Breast epithelium (tissue), 4 donors: ENCODE results near the gene METTL1. TPM values are rescaled to one million over a fixed set of nuclear protein-coding genes. Genes with fewer than 3 reads are reported as not detected.
A peak's percentile ranks its signal among the peaks of the same experiment; 100 is the strongest.

Experiments
- DNase-seq, 2 donors: peaks; one replicate each; pipeline ENCODE4 v3.0.0-alpha.2; 2019; ENCODE audit warnings: low spot score in 2 of 2
- H3K27ac ChIP-seq, 2 donors: fragments of 200-600 bp; sonication (generic) in 1 of 2; one replicate each; pipeline ENCODE4 v1.5.1; 2016 to 2019; ENCODE audit warnings: mild to moderate bottlenecking in 1 of 2
- H3K27me3 ChIP-seq, 2 donors: fragments of 200-600 bp; sonication (generic) in 1 of 2; one replicate each; pipeline versions ENCODE4 v1.5.1 to v1.6.0; 2017 to 2019; ENCODE audit warnings: control low read depth in 1 of 2, mild to moderate bottlenecking in 1 of 2
- H3K36me3 ChIP-seq: fragments of 200-600 bp; one replicate; pipeline ENCODE4 v1.5.1; 2019
- H3K4me1 ChIP-seq, 2 donors: fragments of 200-600 bp; sonication (generic); one replicate each; pipeline ENCODE4 v1.5.1; 2016 to 2019; ENCODE audit warnings: control low read depth in 1 of 2
- H3K4me3 ChIP-seq, 3 donors: fragments of 200-600 bp; sonication (generic); 1 replicate in 2 of 3; 2 replicates in 1 of 3; pipeline ENCODE4 v1.5.1; 2016 to 2019; ENCODE audit warnings: mild to moderate bottlenecking in 3 of 3, moderate library complexity in 2 of 3
- H3K9me3 ChIP-seq, 2 donors: fragments of 200-600 bp; sonication (generic) in 1 of 2; one replicate each; pipeline ENCODE4 v1.5.1; 2016 to 2019; ENCODE audit warnings: control low read depth in 1 of 2
- CTCF ChIP-seq, 3 donors: fragments of 450-650 bp; IDR thresholded peaks; one replicate each; pipeline ENCODE4 v1.5.1; 2016 to 2017; ENCODE audit warnings: antibody characterized with exemption in 3 of 3, mild to moderate bottlenecking in 3 of 3, moderate library complexity in 3 of 3
- POLR2A ChIP-seq: fragments of 450-650 bp; IDR thresholded peaks from one replicate; pipeline ENCODE4 v1.6.1; 2016; ENCODE audit warnings: antibody characterized with exemption, mild to moderate bottlenecking, moderate library complexity
- POLR2AphosphoS5 ChIP-seq, 3 donors: sonication (generic); formaldehyde crosslinking; IDR thresholded peaks; one replicate each; pipeline ENCODE4 v1.6.1; 2017; ENCODE audit warnings: antibody characterized with exemption in 3 of 3
- intact Hi-C: fragments of 100-400 bp; cut with DNase I; formaldehyde crosslinking; loops from one replicate; pipeline ENCODE4 v1.15.1; 2023; ENCODE audit warnings: low total_unique reads
- total RNA-seq, 3 donors: library from RNA; depleted of rRNA; stranded (reverse); fragments of >200 nt; gene quantifications; one replicate each; pipeline ENCODE4 v1.1.0, GENCODE V29; 2016

METTL1 gene
- total RNA-seq, 3 donors from 2014 or later = 4.8 to 12.6 (median 8.2) TPM

DNA sequence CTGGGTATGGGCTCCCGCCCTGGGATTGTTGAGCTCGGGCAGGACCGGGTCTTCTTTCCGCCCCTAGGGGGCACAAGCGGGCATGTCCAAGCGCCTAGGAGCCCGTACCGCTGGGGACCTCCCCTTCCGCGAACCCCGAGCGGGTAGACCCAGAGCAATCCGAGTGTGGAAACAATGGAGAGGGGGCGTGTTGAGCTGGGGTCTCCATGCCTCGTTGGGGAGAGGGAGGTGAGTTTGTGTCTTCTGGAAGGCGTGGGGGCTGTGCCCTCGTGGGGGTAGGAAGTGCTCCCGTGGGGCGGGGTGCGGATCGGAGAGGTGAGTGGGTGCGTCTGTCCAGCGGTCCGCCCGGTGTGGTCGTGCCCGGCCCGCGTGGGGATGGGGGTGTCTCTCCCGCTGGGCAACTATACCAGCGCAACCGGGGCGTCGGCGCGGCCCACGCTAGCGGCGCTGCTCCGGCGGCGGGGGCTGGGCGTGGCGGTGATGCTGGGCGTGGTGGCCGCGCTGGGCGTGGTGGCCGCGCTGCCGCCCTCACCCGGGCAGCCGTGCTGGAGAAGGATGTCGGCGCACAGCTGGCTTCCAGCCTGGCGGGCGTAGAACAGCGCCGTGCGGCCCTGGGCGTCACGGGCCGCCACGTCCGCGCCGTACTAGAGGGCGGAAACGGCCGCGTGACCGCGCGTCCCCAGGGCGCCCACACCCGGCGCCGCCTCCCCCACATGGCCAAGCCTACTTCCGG lies 45.6 kb downstream of the METTL1 start:
- no peak for TF ChIP-seq POLR2A
- peak; percentile 62 to 82 (median 71) for TF ChIP-seq CTCF (IDR thresholded peaks at IDR 0.05)
- TF ChIP-seq POLR2AphosphoS5 (IDR thresholded peaks at IDR 0.05) = no peak
- H3K9me3 ChIP-seq = no peaks in the 10 kb centered on the region
- H3K27me3 ChIP-seq = no peaks in the 10 kb centered on the region
- intact Hi-C loops = no loop called here
- peaks cover 0 to 5% of the 10 kb centered on the region in 2 donors for H3K4me1 ChIP-seq
- no peaks in the 10 kb centered on the region for H3K36me3 ChIP-seq
- H3K27ac ChIP-seq = peak overlapping the region; percentile 80 to 91
- DNase-seq = peak; percentile 72 to 89
- H3K4me3 ChIP-seq = peak overlapping the region; percentile 57 to 86 (median 82)

DNA sequence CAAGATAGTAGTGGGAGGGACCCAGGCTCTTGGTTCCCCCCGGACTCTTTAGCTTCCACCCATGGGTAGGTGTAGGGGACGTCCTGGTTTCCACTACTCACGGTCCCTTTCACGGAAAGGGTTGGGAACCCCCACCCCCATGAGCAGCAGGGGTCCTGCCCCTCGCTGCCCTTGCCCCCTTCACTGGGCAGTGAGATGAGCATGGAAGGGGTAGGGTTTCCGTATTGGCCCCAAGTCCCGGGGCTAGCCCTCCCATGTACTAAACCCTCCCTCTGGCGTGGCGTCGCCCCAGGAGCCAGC lies 46.1 kb downstream of the METTL1 start:
- H3K9me3 ChIP-seq = no peaks in the 10 kb centered on the region
- H3K36me3 ChIP-seq = no peaks in the 10 kb centered on the region
- H3K4me1 ChIP-seq = peaks cover 0 to 5% of the 10 kb centered on the region in 2 donors
- H3K4me3 ChIP-seq = peak overlapping the region; percentile 57 to 86 (median 82)
- TF ChIP-seq CTCF (IDR thresholded peaks at IDR 0.05) (no peak), POLR2A (no peak), POLR2AphosphoS5 (IDR thresholded peaks at IDR 0.05) (no peak)
- intact Hi-C loops = no loop called here
- DNase-seq = no peak
- H3K27ac ChIP-seq = peak overlapping the region; percentile 80 to 91
- no peaks in the 10 kb centered on the region for H3K27me3 ChIP-seq

GRCh38 chr12:57724936-57725740 lies 46.8 kb downstream of the METTL1 start:
- H3K4me3 ChIP-seq = peak overlapping the region in 1 of 3 donors; percentile 82
- intact Hi-C loops = no loop called here

DNA sequence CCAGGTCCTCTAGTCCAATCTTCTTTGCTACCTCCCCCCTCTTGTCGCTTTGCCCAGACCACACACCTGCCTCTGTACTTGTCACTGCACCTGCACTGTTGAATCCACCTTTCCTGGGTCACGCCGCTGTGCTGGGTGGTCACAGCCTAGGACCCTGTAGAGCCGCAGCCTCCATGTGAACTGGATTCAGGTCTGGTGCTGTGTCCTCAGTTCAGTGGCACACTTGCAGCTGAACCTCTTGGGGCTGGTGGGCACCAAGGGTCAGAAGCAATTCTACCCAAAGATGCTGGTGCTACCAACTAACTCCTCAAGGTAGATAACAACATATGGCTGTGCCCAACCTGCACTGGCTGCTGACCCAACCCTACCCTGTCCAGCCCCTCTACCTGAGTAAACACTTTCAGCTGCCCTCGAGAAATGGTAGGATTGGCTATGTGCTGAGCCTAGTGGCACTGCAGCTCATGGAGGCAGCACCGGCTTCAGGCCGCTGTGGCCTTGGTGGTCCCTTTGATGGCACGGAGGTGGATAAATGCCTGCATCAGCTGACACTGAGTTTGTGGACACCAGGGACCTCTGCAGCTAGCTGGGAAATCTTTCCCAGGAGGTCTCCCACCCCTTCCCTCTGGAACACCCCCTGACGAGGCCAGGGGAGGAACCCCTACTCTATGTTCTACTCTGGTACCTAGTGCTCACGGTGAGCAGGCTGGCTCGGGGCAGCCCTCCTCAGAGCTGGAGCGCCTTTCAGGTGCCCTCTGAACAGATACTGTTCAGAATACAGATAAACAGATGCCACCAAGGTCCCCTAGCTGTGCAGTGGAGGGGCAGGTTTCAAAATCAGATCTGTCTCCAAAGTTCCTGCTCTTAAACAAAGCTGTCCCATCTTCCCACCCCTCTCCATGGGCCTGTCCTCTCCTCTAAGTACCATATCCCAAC lies 47.6 kb downstream of the METTL1 start:
- Histone ChIP-seq H3K4me1 (peaks cover 0 to 5% of the 10 kb centered on the region in 2 donors), H3K27me3 (no peaks in the 10 kb centered on the region), H3K36me3 (no peaks in the 10 kb centered on the region), H3K4me3 (no peak overlapping the region), H3K27ac (no peak overlapping the region), H3K9me3 (no peaks in the 10 kb centered on the region)
- peak in 1 of 2 donors; percentile 13 for DNase-seq
- TF ChIP-seq POLR2AphosphoS5 (IDR thresholded peaks at IDR 0.05) = no peak
- no peak for TF ChIP-seq POLR2A
- no peak for TF ChIP-seq CTCF (IDR thresholded peaks at IDR 0.05)
- intact Hi-C loops = no loop called here

More at GRCh38 chr12:57724936-57725740, 46.8 kb downstream of the METTL1 start:
- peak in 1 of 2 donors; percentile 14 for DNase-seq
- TF ChIP-seq POLR2AphosphoS5 (IDR thresholded peaks at IDR 0.05) = no peak
- TF ChIP-seq CTCF (IDR thresholded peaks at IDR 0.05) = no peak
- TF ChIP-seq POLR2A = no peak
- H3K9me3 ChIP-seq = no peaks in the 10 kb centered on the region
- no peaks in the 10 kb centered on the region for H3K27me3 ChIP-seq
- no peak overlapping the region for H3K27ac ChIP-seq
- no peaks in the 10 kb centered on the region for H3K36me3 ChIP-seq
- peaks cover 0 to 5% of the 10 kb centered on the region in 2 donors for H3K4me1 ChIP-seq
